ENCODE measurements around the gene SDK1.

Gene SDK1

DNA sequence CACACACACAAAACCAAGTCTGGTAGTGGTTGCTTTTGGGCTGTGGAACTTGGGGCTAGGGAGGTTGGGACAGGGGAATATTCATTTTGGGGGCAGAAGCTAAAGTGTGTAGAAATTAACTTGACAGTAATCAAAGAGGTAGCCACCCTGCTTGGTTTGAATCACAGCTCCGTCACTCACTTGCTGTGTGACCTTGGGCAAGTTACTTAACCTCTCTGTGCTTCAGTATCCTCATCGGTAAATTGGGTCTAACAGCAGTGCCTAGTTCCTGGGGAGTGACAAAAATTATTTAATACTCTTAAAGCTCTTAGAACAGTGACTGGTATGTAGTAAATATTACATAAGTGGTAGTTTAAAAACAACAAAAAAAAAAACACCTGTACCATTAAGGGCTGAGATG is 489.8 kb downstream of the SDK1 start:
- no peaks in the 10 kb centered on the region for H3K4me1 ChIP-seq (ENCODE audit: insufficient read depth, low read length)
- TF ChIP-seq EZH2 (IDR thresholded peaks at IDR 0.05; ENCODE audit: borderline replicate concordance, low read depth, low read length, severe bottlenecking) (no peak), CTCF (IDR thresholded peaks at IDR 0.05; ENCODE audit: borderline replicate concordance, extremely low read depth, low read length, poor library complexity, severe bottlenecking) (no peak)
- no peak overlapping the region for H2AFZ ChIP-seq (ENCODE audit: low read depth, low read length)
- DNase-seq: no peak
- H3K4me2 ChIP-seq (ENCODE audit: insufficient read depth, low read length): no peak overlapping the region
- no peak overlapping the region for H3K27ac ChIP-seq (ENCODE audit: low read length)
- no peaks in the 10 kb centered on the region for H3K79me2 ChIP-seq (ENCODE audit: insufficient read depth, low read length)
- peaks cover 15% of the 10 kb centered on the region for H3K27me3 ChIP-seq (ENCODE audit: insufficient read depth, low read length, poor library complexity)
- H4K20me1 ChIP-seq (ENCODE audit: insufficient read depth, low read length): no peaks in the 10 kb centered on the region
- ATAC-seq (ENCODE audit: insufficient read depth, low read depth): no peak
- no peak overlapping the region for H3K9ac ChIP-seq (ENCODE audit: low read depth, low read length)
- no peaks in the 10 kb centered on the region for H3K9me3 ChIP-seq (ENCODE audit: insufficient read depth, low read length, severe bottlenecking)
- H3K36me3 ChIP-seq (ENCODE audit: insufficient read depth, low read length): no peaks in the 10 kb centered on the region
- no peak overlapping the region for H3K4me3 ChIP-seq (ENCODE audit: low read depth in 1 of 2, low read length in 2 of 2)

DNA sequence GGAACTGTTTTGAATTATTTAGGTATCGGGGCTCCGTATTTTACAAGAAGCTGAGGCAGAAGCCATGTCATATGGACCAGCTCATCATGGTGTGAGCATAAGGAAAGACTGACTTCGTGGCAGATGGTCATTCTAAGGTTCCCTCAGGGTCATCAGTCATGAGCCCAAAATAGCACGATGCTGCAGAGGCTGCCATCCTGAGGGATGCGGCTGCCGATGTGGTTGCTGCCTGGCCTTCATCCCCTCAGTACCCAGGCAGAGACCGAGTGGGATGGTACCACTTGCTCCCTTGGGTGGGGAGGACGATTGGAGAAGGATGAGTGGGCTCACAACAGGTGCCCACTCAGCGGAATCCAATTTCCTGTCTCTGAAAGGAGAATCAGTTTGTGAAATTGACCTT is 490.3 kb downstream of the SDK1 start:
- no peaks in the 10 kb centered on the region for H3K79me2 ChIP-seq (ENCODE audit: insufficient read depth, low read length)
- no peak for ATAC-seq (ENCODE audit: insufficient read depth, low read depth)
- no peaks in the 10 kb centered on the region for H3K9me3 ChIP-seq (ENCODE audit: insufficient read depth, low read length, severe bottlenecking)
- no peak overlapping the region for H3K27ac ChIP-seq (ENCODE audit: low read length)
- DNase-seq: no peak
- TF ChIP-seq CTCF (IDR thresholded peaks at IDR 0.05; ENCODE audit: borderline replicate concordance, extremely low read depth, low read length, poor library complexity, severe bottlenecking): no peak
- H3K4me2 ChIP-seq (ENCODE audit: insufficient read depth, low read length): no peak overlapping the region
- peaks cover 12% of the 10 kb centered on the region for H3K27me3 ChIP-seq (ENCODE audit: insufficient read depth, low read length, poor library complexity)
- no peak overlapping the region for H3K9ac ChIP-seq (ENCODE audit: low read depth, low read length)
- no peaks in the 10 kb centered on the region for H3K4me1 ChIP-seq (ENCODE audit: insufficient read depth, low read length)
- no peak overlapping the region for H3K4me3 ChIP-seq (ENCODE audit: low read depth in 1 of 2, low read length in 2 of 2)
- no peaks in the 10 kb centered on the region for H4K20me1 ChIP-seq (ENCODE audit: insufficient read depth, low read length)
- no peak overlapping the region for H2AFZ ChIP-seq (ENCODE audit: low read depth, low read length)
- H3K36me3 ChIP-seq (ENCODE audit: insufficient read depth, low read length): no peaks in the 10 kb centered on the region

GRCh38 chr7:3795141-3795540 is 494.1 kb downstream of the SDK1 start:
- TF ChIP-seq EZH2 (IDR thresholded peaks at IDR 0.05; ENCODE audit: borderline replicate concordance, low read depth, low read length, severe bottlenecking): no peak
- no peak for TF ChIP-seq CTCF (IDR thresholded peaks at IDR 0.05; ENCODE audit: borderline replicate concordance, extremely low read depth, low read length, poor library complexity, severe bottlenecking)
- no peak overlapping the region for H3K4me2 ChIP-seq (ENCODE audit: insufficient read depth, low read length)
- no peak for DNase-seq
- no peaks in the 10 kb centered on the region for H3K27me3 ChIP-seq (ENCODE audit: insufficient read depth, low read length, poor library complexity)
- no peak overlapping the region for H3K27ac ChIP-seq (ENCODE audit: low read length)
- H4K20me1 ChIP-seq (ENCODE audit: insufficient read depth, low read length): no peaks in the 10 kb centered on the region
- ATAC-seq (ENCODE audit: insufficient read depth, low read depth): no peak
- H3K9ac ChIP-seq (ENCODE audit: low read depth, low read length): no peak overlapping the region
- H3K36me3 ChIP-seq (ENCODE audit: insufficient read depth, low read length): no peaks in the 10 kb centered on the region
- no peaks in the 10 kb centered on the region for H3K4me1 ChIP-seq (ENCODE audit: insufficient read depth, low read length)
- no peaks in the 10 kb centered on the region for H3K9me3 ChIP-seq (ENCODE audit: insufficient read depth, low read length, severe bottlenecking)
- H3K4me3 ChIP-seq (ENCODE audit: low read depth in 1 of 2, low read length in 2 of 2): no peak overlapping the region
- H3K79me2 ChIP-seq (ENCODE audit: insufficient read depth, low read length): no peaks in the 10 kb centered on the region
- no peak overlapping the region for H2AFZ ChIP-seq (ENCODE audit: low read depth, low read length)

DNA sequence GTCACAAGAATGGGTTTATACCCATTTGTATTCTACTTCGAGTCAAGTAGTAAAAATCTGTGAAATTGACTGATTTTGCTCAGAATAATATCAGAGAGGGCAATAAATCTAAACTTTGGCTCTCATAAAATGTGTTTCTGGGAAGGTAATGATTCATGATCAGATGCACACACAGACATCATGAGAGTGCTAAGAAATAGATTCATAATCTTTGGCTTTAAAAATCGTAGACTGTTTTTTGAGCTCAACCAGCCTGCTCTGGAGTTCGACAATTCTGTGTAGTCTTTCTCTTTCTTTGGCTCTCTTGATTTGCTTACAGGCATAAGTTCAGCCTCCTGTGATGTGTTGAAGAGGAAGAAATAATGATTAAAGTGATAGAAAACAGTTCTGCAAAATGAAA is 494.7 kb downstream of the SDK1 start:
- H3K79me2 ChIP-seq (ENCODE audit: insufficient read depth, low read length): no peaks in the 10 kb centered on the region
- H3K9me3 ChIP-seq (ENCODE audit: insufficient read depth, low read length, severe bottlenecking): no peaks in the 10 kb centered on the region
- H3K9ac ChIP-seq (ENCODE audit: low read depth, low read length): no peak overlapping the region
- H3K27ac ChIP-seq (ENCODE audit: low read length): no peak overlapping the region
- H3K4me3 ChIP-seq (ENCODE audit: low read depth in 1 of 2, low read length in 2 of 2): no peak overlapping the region
- H3K4me2 ChIP-seq (ENCODE audit: insufficient read depth, low read length): no peak overlapping the region
- H4K20me1 ChIP-seq (ENCODE audit: insufficient read depth, low read length): no peaks in the 10 kb centered on the region
- no peaks in the 10 kb centered on the region for H3K4me1 ChIP-seq (ENCODE audit: insufficient read depth, low read length)
- H3K36me3 ChIP-seq (ENCODE audit: insufficient read depth, low read length): no peaks in the 10 kb centered on the region
- H3K27me3 ChIP-seq (ENCODE audit: insufficient read depth, low read length, poor library complexity): peaks cover 3% of the 10 kb centered on the region
- H2AFZ ChIP-seq (ENCODE audit: low read depth, low read length): no peak overlapping the region
- DNase-seq: no peak
- no peak for ATAC-seq (ENCODE audit: insufficient read depth, low read depth)
- no peak for TF ChIP-seq CTCF (IDR thresholded peaks at IDR 0.05; ENCODE audit: borderline replicate concordance, extremely low read depth, low read length, poor library complexity, severe bottlenecking)
- TF ChIP-seq EZH2 (IDR thresholded peaks at IDR 0.05; ENCODE audit: borderline replicate concordance, low read depth, low read length, severe bottlenecking): no peak
